ENCODE results near the gene ANTXR2. TPM values are rescaled to one million over a fixed set of nuclear protein-coding genes. Genes with fewer than 3 reads are reported as not detected.

The ANTXR2 gene
- total RNA-seq, 6 experiments from 2014 or later, result 24.5 to 86.0 (median 33.7) TPM

- 64% methylated on average over 4 of the region's 4 CpGs for WGBS (ENCODE audit: insufficient coverage, low coverage, low lambda C conversion rate, missing lambda C conversion rate)
- intact Hi-C loops (cut with DNase I), result no loop called here
- no peak overlapping the region for H3K4me3 ChIP-seq
Measured at GRCh38 chr4:80026100-80026499, 46.9 kb downstream of the ANTXR2 start.

GRCh38 chr4:80024335-80024734 is 48.7 kb downstream of the ANTXR2 start:
- H3K4me3 ChIP-seq, result no peak overlapping the region
- H3K36me3 ChIP-seq, result peaks cover 3 to 23% (median 8%) of the 10 kb centered on the region in 4 donors
- no peaks in the 10 kb centered on the region for H3K4me1 ChIP-seq
- H3K27me3 ChIP-seq, result no peaks in the 10 kb centered on the region
- WGBS (ENCODE audit: insufficient coverage, low coverage, low lambda C conversion rate, missing lambda C conversion rate), result 100% methylated on average over 1 of the region's 1 CpG
- DNase-seq (no peak), ATAC-seq (no peak)
- TF ChIP-seq CTCF (IDR thresholded peaks at IDR 0.05) (no peak), POLR2A (IDR thresholded peaks at IDR 0.05) (no peak)
- intact Hi-C loops (cut with DNase I), result no loop called here
- no peak overlapping the region for H3K27ac ChIP-seq
- H3K9me3 ChIP-seq, result no peaks in the 10 kb centered on the region

More at GRCh38 chr4:80026100-80026499, 46.9 kb downstream of the ANTXR2 start:
- H3K9me3 ChIP-seq, result no peaks in the 10 kb centered on the region
- TF ChIP-seq CTCF (IDR thresholded peaks at IDR 0.05) (no peak), POLR2A (IDR thresholded peaks at IDR 0.05) (no peak)
- DNase-seq (no peak), ATAC-seq (no peak)
- no peaks in the 10 kb centered on the region for H3K27me3 ChIP-seq
- H3K27ac ChIP-seq, result no peak overlapping the region
- H3K4me1 ChIP-seq, result no peaks in the 10 kb centered on the region
- peaks cover 3 to 35% (median 8%) of the 10 kb centered on the region in 4 donors for H3K36me3 ChIP-seq

- TF ChIP-seq POLR2A (IDR thresholded peaks at IDR 0.05), result no peak
- TF ChIP-seq CTCF (IDR thresholded peaks at IDR 0.05), result no peak
- Histone ChIP-seq H3K9me3 (no peaks in the 10 kb centered on the region), H3K27me3 (no peaks in the 10 kb centered on the region), H3K4me3 (no peak overlapping the region), H3K4me1 (no peaks in the 10 kb centered on the region), H3K27ac (no peak overlapping the region), H3K36me3 (peaks cover 0 to 43% (median 10%) of the 10 kb centered on the region in 4 donors)
- WGBS (ENCODE audit: insufficient coverage, low coverage, low lambda C conversion rate, missing lambda C conversion rate), result 96% methylated on average over 3 of the region's 3 CpGs
- no peak for ATAC-seq
- intact Hi-C loops (cut with DNase I), result no loop called here
- DNase-seq, result no peak
Measured at GRCh38 chr4:80022282-80022681, 50.7 kb downstream of the ANTXR2 start.

- WGBS (ENCODE audit: insufficient coverage, low coverage, low lambda C conversion rate, missing lambda C conversion rate), result 56% methylated on average over 2 of the region's 2 CpGs
- ATAC-seq, result no peak
Measured at GRCh38 chr4:80017125-80017854, 55.7 kb downstream of the ANTXR2 start.

More at GRCh38 chr4:80017125-80017854, 55.7 kb downstream of the ANTXR2 start:
- intact Hi-C loops (cut with DNase I), result no loop called here
- TF ChIP-seq POLR2A (IDR thresholded peaks at IDR 0.05) (no peak), CTCF (IDR thresholded peaks at IDR 0.05) (no peak)
- Histone ChIP-seq H3K27ac (no peak overlapping the region), H3K4me1 (no peaks in the 10 kb centered on the region), H3K4me3 (no peak overlapping the region), H3K9me3 (no peaks in the 10 kb centered on the region), H3K27me3 (no peaks in the 10 kb centered on the region), H3K36me3 (peaks cover 0 to 51% (median 9%) of the 10 kb centered on the region in 4 donors)
- DNase-seq, result no peak

All from right lobe of liver (tissue), 6 donors.